ENCODE results near the gene KANTR. TPM values are rescaled to one million over a fixed set of nuclear protein-coding genes. Genes with fewer than 3 reads are reported as not detected.

KANTR gene
- total and polyA plus RNA-seq, 4 experiments from 2014 or later: 1.6 to 23.4 (median 11.6) TPM

- peaks cover 0 to 5% of the 10 kb centered on the region in 2 donors for H3K36me3 Mint-ChIP-seq
- Histone ChIP-seq H3K27ac (ENCODE audit: low read depth, low read length) (peak overlapping the region; percentile 55), H3K4me1 (ENCODE audit: insufficient read depth, low read length) (peaks cover 9% of the 10 kb centered on the region), H3K36me3 (ENCODE audit: insufficient read depth, low read length) (no peaks in the 10 kb centered on the region), H3K9me3 (ENCODE audit: control insufficient read depth in 1 of 2, low read length in 2 of 2) (no peaks in the 10 kb centered on the region), H3K27me3 (ENCODE audit: insufficient read depth, low read length) (no peaks in the 10 kb centered on the region), H3K4me3 (ENCODE audit: low read length in 2 of 2) (peak overlapping the region; percentile 29 to 58)
- H3K4me1 Mint-ChIP-seq: peaks cover 5 to 30% (median 16%) of the 10 kb centered on the region in 4 donors
- H3K9me3 Mint-ChIP-seq: peaks cover 0 to 2% (median 0%) of the 10 kb centered on the region in 8 donors
- ChIA-PET CTCF (ENCODE audit: partially characterized antibody) (interaction anchor here (0.9 to 1.0 kb wide), 2 partner anchors 23 to 24 kb away, joined by 3 read pairs; no protein-coding TSS in a partner anchor), POLR2A (ENCODE audit: partially characterized antibody) (interaction anchor here (1.3 to 2.7 kb wide), 3 partner anchors 13 to 99 kb away, joined by 4 to 34 read pairs (median 6); partner anchors contain the start of gene TSPYL2)
- H3K27me3 Mint-ChIP-seq: no peaks in the 10 kb centered on the region
- DNase-seq: no peak
- H3K27ac Mint-ChIP-seq: peak overlapping the region; percentile 62 to 92 (median 90)
- peak overlapping the region; percentile 84 to 93 (median 89) for H3K4me3 Mint-ChIP-seq
- intact Hi-C loops (cut with micrococcal nuclease): loop anchor here (5.0 kb wide), 2 partner anchors 128 to 948 kb away; partner anchors contain the start of gene PHF8
Observed at GRCh38 chrX:53094582-53094905, 602 bp downstream of the KANTR start.

- POLR2A ChIA-PET (ENCODE audit: partially characterized antibody): interaction anchor here (2.7 kb wide), 1 partner anchor 14 kb away, joined by 34 read pairs; the partner anchor contains the start of gene TSPYL2
- Histone ChIP-seq H3K27ac (ENCODE audit: low read depth, low read length) (no peak overlapping the region), H3K9me3 (ENCODE audit: control insufficient read depth in 1 of 2, low read length in 2 of 2) (no peaks in the 10 kb centered on the region), H3K4me3 (ENCODE audit: low read length in 2 of 2) (no peak overlapping the region), H3K36me3 (ENCODE audit: insufficient read depth, low read length) (no peaks in the 10 kb centered on the region), H3K27me3 (ENCODE audit: insufficient read depth, low read length) (no peaks in the 10 kb centered on the region), H3K4me1 (ENCODE audit: insufficient read depth, low read length) (peaks cover 9% of the 10 kb centered on the region)
- Mint-ChIP-seq H3K27me3 (no peaks in the 10 kb centered on the region), H3K4me3 (peak overlapping the region in 1 of 8 donors; percentile 50), H3K9me3 (peaks cover 0 to 3% (median 0%) of the 10 kb centered on the region in 8 donors), H3K27ac (peak overlapping the region in 2 of 7 donors; percentile 5 to 22), H3K4me1 (peaks cover 5 to 30% (median 17%) of the 10 kb centered on the region in 4 donors), H3K36me3 (peaks cover under 1 to 8% of the 10 kb centered on the region in 2 donors)
- no peak for DNase-seq
- intact Hi-C loops (cut with micrococcal nuclease): no loop called here
- CTCF ChIA-PET (ENCODE audit: partially characterized antibody): no interaction called here
Observed at GRCh38 chrX:53095796-53096195, 1.9 kb downstream of the KANTR start.

GRCh38 chrX:53114864-53115549 is 21.1 kb downstream of the KANTR start:
- no peaks in the 10 kb centered on the region for H3K27me3 ChIP-seq (ENCODE audit: insufficient read depth, low read length)
- H3K9me3 Mint-ChIP-seq: no peaks in the 10 kb centered on the region
- H3K4me3 Mint-ChIP-seq: no peak overlapping the region
- CTCF ChIA-PET (ENCODE audit: partially characterized antibody): no interaction called here
- no peak overlapping the region for H3K27ac ChIP-seq (ENCODE audit: low read depth, low read length)
- H3K27me3 Mint-ChIP-seq: no peaks in the 10 kb centered on the region
- intact Hi-C loops (cut with micrococcal nuclease): no loop called here
- peaks cover 6 to 10% of the 10 kb centered on the region in 2 donors for H3K36me3 Mint-ChIP-seq
- no peak for DNase-seq
- no peaks in the 10 kb centered on the region for H3K36me3 ChIP-seq (ENCODE audit: insufficient read depth, low read length)
- no peak overlapping the region for H3K4me3 ChIP-seq (ENCODE audit: low read length in 2 of 2)
- H3K4me1 Mint-ChIP-seq: peaks cover 0 to 7% (median 5%) of the 10 kb centered on the region in 4 donors
- H3K27ac Mint-ChIP-seq: no peak overlapping the region
- POLR2A ChIA-PET (ENCODE audit: partially characterized antibody): no interaction called here
- H3K4me1 ChIP-seq (ENCODE audit: insufficient read depth, low read length): no peaks in the 10 kb centered on the region
- H3K9me3 ChIP-seq (ENCODE audit: control insufficient read depth in 1 of 2, low read length in 2 of 2): no peaks in the 10 kb centered on the region

DNA sequence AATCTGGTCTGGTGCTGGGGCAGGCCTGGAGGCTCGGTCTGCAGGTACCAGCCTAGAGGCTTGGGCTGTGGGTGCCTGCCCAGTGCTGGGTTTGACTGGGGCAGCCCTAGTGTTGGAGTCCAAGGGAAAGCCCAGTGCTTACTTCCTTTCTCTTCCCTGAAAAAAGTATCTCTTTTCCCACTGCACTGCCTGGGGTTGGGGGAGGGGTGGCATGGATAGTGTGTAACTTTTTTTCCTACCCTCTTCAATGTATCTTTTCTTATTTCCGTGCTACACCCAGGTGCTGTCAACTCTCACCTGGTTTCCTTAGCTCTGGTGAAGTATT is 21.6 kb downstream of the KANTR start:
- no peak overlapping the region for H3K27ac Mint-ChIP-seq
- H3K27me3 Mint-ChIP-seq: no peaks in the 10 kb centered on the region
- intact Hi-C loops (cut with micrococcal nuclease): no loop called here

GRCh38 chrX:53116101-53116500 is 22.2 kb downstream of the KANTR start:
- Mint-ChIP-seq H3K4me1 (peaks cover 0 to 7% (median 5%) of the 10 kb centered on the region in 4 donors), H3K27me3 (no peaks in the 10 kb centered on the region), H3K9me3 (no peaks in the 10 kb centered on the region), H3K4me3 (no peak overlapping the region), H3K36me3 (peaks cover 6 to 9% of the 10 kb centered on the region in 2 donors), H3K27ac (peak overlapping the region in 2 of 7 donors; percentile 13 to 51)
- Histone ChIP-seq H3K27ac (ENCODE audit: low read depth, low read length) (no peak overlapping the region), H3K4me3 (ENCODE audit: low read length in 2 of 2) (no peak overlapping the region), H3K36me3 (ENCODE audit: insufficient read depth, low read length) (no peaks in the 10 kb centered on the region), H3K4me1 (ENCODE audit: insufficient read depth, low read length) (no peaks in the 10 kb centered on the region), H3K27me3 (ENCODE audit: insufficient read depth, low read length) (no peaks in the 10 kb centered on the region), H3K9me3 (ENCODE audit: control insufficient read depth in 1 of 2, low read length in 2 of 2) (no peaks in the 10 kb centered on the region)
- intact Hi-C loops (cut with micrococcal nuclease): no loop called here
- ChIA-PET POLR2A (ENCODE audit: partially characterized antibody) (no interaction called here), CTCF (ENCODE audit: partially characterized antibody) (no interaction called here)
- no peak for DNase-seq

More for the DNA sequence above, 21.6 kb downstream of the KANTR start:
- H3K27ac ChIP-seq (ENCODE audit: low read depth, low read length): no peak overlapping the region
- Mint-ChIP-seq H3K4me1 (peaks cover 0 to 7% (median 5%) of the 10 kb centered on the region in 4 donors), H3K4me3 (no peak overlapping the region), H3K36me3 (peaks cover 6 to 9% of the 10 kb centered on the region in 2 donors), H3K9me3 (no peaks in the 10 kb centered on the region)
- H3K4me3 ChIP-seq (ENCODE audit: low read length in 2 of 2): no peak overlapping the region
- ChIA-PET POLR2A (ENCODE audit: partially characterized antibody) (no interaction called here), CTCF (ENCODE audit: partially characterized antibody) (no interaction called here)
- H3K27me3 ChIP-seq (ENCODE audit: insufficient read depth, low read length): no peaks in the 10 kb centered on the region
- no peak for DNase-seq
- H3K9me3 ChIP-seq (ENCODE audit: control insufficient read depth in 1 of 2, low read length in 2 of 2): no peaks in the 10 kb centered on the region
- no peaks in the 10 kb centered on the region for H3K4me1 ChIP-seq (ENCODE audit: insufficient read depth, low read length)
- H3K36me3 ChIP-seq (ENCODE audit: insufficient read depth, low read length): no peaks in the 10 kb centered on the region

- Histone ChIP-seq H3K4me1 (ENCODE audit: insufficient read depth, low read length) (no peaks in the 10 kb centered on the region), H3K9me3 (ENCODE audit: control insufficient read depth in 1 of 2, low read length in 2 of 2) (no peaks in the 10 kb centered on the region), H3K4me3 (ENCODE audit: low read length in 2 of 2) (no peak overlapping the region), H3K36me3 (ENCODE audit: insufficient read depth, low read length) (no peaks in the 10 kb centered on the region), H3K27ac (ENCODE audit: low read depth, low read length) (no peak overlapping the region), H3K27me3 (ENCODE audit: insufficient read depth, low read length) (no peaks in the 10 kb centered on the region)
- CTCF ChIA-PET (ENCODE audit: partially characterized antibody): no interaction called here
- intact Hi-C loops (cut with micrococcal nuclease): no loop called here
- no peak for DNase-seq
- POLR2A ChIA-PET (ENCODE audit: partially characterized antibody): no interaction called here
- Mint-ChIP-seq H3K9me3 (peaks cover 0 to 2% (median 0%) of the 10 kb centered on the region in 8 donors), H3K4me3 (no peak overlapping the region), H3K27me3 (no peaks in the 10 kb centered on the region), H3K27ac (peak overlapping the region in 1 of 7 donors; percentile 12), H3K36me3 (peaks cover 4 to 5% of the 10 kb centered on the region in 2 donors), H3K4me1 (peaks cover 9 to 17% (median 13%) of the 10 kb centered on the region in 4 donors)
Observed at GRCh38 chrX:53122013-53122412, 28.1 kb downstream of the KANTR start.

- H3K4me1 Mint-ChIP-seq: peaks cover 9 to 17% (median 13%) of the 10 kb centered on the region in 4 donors
- CTCF ChIA-PET (ENCODE audit: partially characterized antibody): no interaction called here
- intact Hi-C loops (cut with micrococcal nuclease): no loop called here
- no peaks in the 10 kb centered on the region for H3K27me3 Mint-ChIP-seq
- peaks cover 0 to 2% (median 0%) of the 10 kb centered on the region in 8 donors for H3K9me3 Mint-ChIP-seq
- no peak overlapping the region for H3K27ac Mint-ChIP-seq
- no peak for DNase-seq
- H3K27me3 ChIP-seq (ENCODE audit: insufficient read depth, low read length): no peaks in the 10 kb centered on the region
- H3K4me3 ChIP-seq (ENCODE audit: low read length in 2 of 2): no peak overlapping the region
- H3K9me3 ChIP-seq (ENCODE audit: control insufficient read depth in 1 of 2, low read length in 2 of 2): no peaks in the 10 kb centered on the region
- H3K36me3 Mint-ChIP-seq: peaks cover 5 to 7% of the 10 kb centered on the region in 2 donors
- H3K27ac ChIP-seq (ENCODE audit: low read depth, low read length): no peak overlapping the region
- no peaks in the 10 kb centered on the region for H3K36me3 ChIP-seq (ENCODE audit: insufficient read depth, low read length)
- no peaks in the 10 kb centered on the region for H3K4me1 ChIP-seq (ENCODE audit: insufficient read depth, low read length)
- no peak overlapping the region for H3K4me3 Mint-ChIP-seq
- POLR2A ChIA-PET (ENCODE audit: partially characterized antibody): no interaction called here
Observed at GRCh38 chrX:53125506-53125905, 31.6 kb downstream of the KANTR start.

Measured in CD4-positive, alpha-beta memory T cell (primary cell).